Osteoblast (primary cell): ENCODE measurements around the gene NIPSNAP3A. TPM values are rescaled to one million over a fixed set of nuclear protein-coding genes. Genes with fewer than 3 reads are reported as not detected.
A peak's percentile ranks its signal among the peaks of the same experiment; 100 is the strongest.

Experiments used
- DNase-seq: peaks from one replicate; pipeline ENCODE4 v3.0.0; 2011; ENCODE audit warnings: low spot score, mixed read lengths; ENCODE audit not compliant: insufficient read length; ENCODE audit errors: missing footprints
- H2AFZ ChIP-seq: 2 replicates; pipeline ENCODE4 v1.6.0; 2011; ENCODE audit warnings: mild to moderate bottlenecking, low read length
- H3K27ac ChIP-seq: 2 replicates; pipeline ENCODE4 v1.5.1; 2011; ENCODE audit warnings: mild to moderate bottlenecking, low read depth, low read length, moderate library complexity
- H3K27me3 ChIP-seq: 2 replicates; pipeline ENCODE4 v1.6.0; 2012; ENCODE audit warnings: mild to moderate bottlenecking, control low read depth, inconsistent platforms, low read length, moderate library complexity; ENCODE audit not compliant: insufficient read depth
- H3K36me3 ChIP-seq: 2 replicates; pipeline ENCODE4 v1.5.1; 2011; ENCODE audit warnings: mild to moderate bottlenecking, low read length, control low read depth, moderate library complexity; ENCODE audit not compliant: insufficient read depth
- H3K4me1 ChIP-seq: 2 replicates; pipeline ENCODE4 v1.5.1; 2011; ENCODE audit warnings: mild to moderate bottlenecking, low read length, control low read depth, moderate library complexity; ENCODE audit not compliant: insufficient read depth
- H3K4me2 ChIP-seq: 2 replicates; pipeline ENCODE4 v1.6.0; 2011; ENCODE audit warnings: mild to moderate bottlenecking, low read length; ENCODE audit not compliant: insufficient read depth
- H3K4me3 ChIP-seq: fragments of 200-600 bp; sonication (generic); 3 replicates; pipeline ENCODE4 v1.5.1; 2012; ENCODE audit warnings: mild to moderate bottlenecking, low read length, inconsistent platforms; ENCODE audit not compliant: insufficient read depth
- H3K79me2 ChIP-seq: 2 replicates; pipeline ENCODE4 v1.6.0; 2012; ENCODE audit warnings: mild to moderate bottlenecking, low read length, control low read depth, inconsistent platforms; ENCODE audit not compliant: insufficient read depth
- H3K9me3 ChIP-seq: 2 replicates; pipeline ENCODE4 v1.5.1; 2011; ENCODE audit warnings: low read depth, low read length, control low read depth
- H4K20me1 ChIP-seq: 2 replicates; pipeline ENCODE4 v1.6.0; 2012; ENCODE audit warnings: mild to moderate bottlenecking, low read length, control low read depth; ENCODE audit not compliant: insufficient read depth
- total RNA-seq: library from RNA; depleted of rRNA; stranded (reverse); fragments of >200 nt; gene quantifications from 2 replicates; pipeline ENCODE4 v1.2.3, GENCODE V29; 2012
- TF ChIP-seq, protein P1 (sequence below): IDR thresholded peaks from 2 replicates; pipeline ENCODE4 v1.5.1; 2011; ENCODE audit warnings: mild to moderate bottlenecking, low read depth, low read length, moderate library complexity; ENCODE audit errors: extremely low read depth

NIPSNAP3A gene
- total RNA-seq, 1 donor = 42.7 TPM

DNA sequence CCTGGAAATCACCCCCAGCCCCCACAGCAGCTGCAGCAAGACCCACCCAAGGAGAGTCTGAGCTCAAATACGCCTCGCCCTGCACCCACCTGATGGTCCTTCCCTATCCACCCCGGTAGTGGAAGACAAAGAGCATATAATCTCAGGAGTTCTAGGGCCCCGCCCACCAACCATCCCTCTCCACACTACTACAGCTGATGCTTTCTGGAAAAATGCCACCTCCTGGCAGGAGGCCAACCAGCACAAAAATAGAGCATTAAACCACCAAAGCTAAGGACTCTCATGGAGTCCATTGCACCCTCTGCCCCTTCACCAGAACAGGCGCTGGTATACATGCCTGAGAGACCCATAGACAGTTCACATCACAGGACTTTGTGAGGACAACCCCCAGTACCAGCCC is 22.5 kb upstream of the NIPSNAP3A start:
- no peak overlapping the region for H3K4me3 ChIP-seq
- no peaks in the 10 kb centered on the region for H3K4me1 ChIP-seq
- DNase-seq = no peak
- H3K27ac ChIP-seq = no peak overlapping the region
- no peaks in the 10 kb centered on the region for H3K79me2 ChIP-seq
- TF ChIP-seq, protein P1, sequence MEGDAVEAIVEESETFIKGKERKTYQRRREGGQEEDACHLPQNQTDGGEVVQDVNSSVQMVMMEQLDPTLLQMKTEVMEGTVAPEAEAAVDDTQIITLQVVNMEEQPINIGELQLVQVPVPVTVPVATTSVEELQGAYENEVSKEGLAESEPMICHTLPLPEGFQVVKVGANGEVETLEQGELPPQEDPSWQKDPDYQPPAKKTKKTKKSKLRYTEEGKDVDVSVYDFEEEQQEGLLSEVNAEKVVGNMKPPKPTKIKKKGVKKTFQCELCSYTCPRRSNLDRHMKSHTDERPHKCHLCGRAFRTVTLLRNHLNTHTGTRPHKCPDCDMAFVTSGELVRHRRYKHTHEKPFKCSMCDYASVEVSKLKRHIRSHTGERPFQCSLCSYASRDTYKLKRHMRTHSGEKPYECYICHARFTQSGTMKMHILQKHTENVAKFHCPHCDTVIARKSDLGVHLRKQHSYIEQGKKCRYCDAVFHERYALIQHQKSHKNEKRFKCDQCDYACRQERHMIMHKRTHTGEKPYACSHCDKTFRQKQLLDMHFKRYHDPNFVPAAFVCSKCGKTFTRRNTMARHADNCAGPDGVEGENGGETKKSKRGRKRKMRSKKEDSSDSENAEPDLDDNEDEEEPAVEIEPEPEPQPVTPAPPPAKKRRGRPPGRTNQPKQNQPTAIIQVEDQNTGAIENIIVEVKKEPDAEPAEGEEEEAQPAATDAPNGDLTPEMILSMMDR = no peak
- H2AFZ ChIP-seq = no peak overlapping the region
- H4K20me1 ChIP-seq = no peaks in the 10 kb centered on the region
- H3K4me2 ChIP-seq = no peak overlapping the region
- no peaks in the 10 kb centered on the region for H3K27me3 ChIP-seq
- no peaks in the 10 kb centered on the region for H3K9me3 ChIP-seq
- no peaks in the 10 kb centered on the region for H3K36me3 ChIP-seq

DNA sequence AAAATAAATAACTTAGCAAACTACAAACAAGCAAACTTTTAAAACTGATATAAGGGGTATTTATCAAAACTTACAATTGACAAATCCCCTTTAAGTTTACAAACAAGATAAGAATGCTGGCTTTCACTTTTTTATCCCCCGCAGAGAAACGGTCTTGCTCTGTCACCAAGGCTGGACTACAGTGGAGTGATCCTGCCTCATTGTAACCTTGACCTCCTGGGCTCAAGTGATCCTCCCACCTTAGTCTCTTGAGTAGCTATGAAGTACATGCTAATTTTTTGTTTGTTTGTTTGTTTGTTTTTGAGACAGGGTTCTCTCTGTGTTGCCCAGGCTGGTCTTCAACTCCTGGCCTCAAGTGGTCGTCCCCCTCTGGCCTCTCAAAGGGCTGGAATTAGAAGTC is 9.0 kb upstream of the NIPSNAP3A start:
- H4K20me1 ChIP-seq = no peaks in the 10 kb centered on the region
- DNase-seq = no peak
- H3K27ac ChIP-seq = no peak overlapping the region
- H3K79me2 ChIP-seq = no peaks in the 10 kb centered on the region
- no peaks in the 10 kb centered on the region for H3K27me3 ChIP-seq
- peaks cover 6% of the 10 kb centered on the region for H3K4me1 ChIP-seq
- no peak overlapping the region for H3K4me3 ChIP-seq
- no peak overlapping the region for H2AFZ ChIP-seq
- no peak overlapping the region for H3K4me2 ChIP-seq
- TF ChIP-seq, protein P1 = no peak
- no peaks in the 10 kb centered on the region for H3K36me3 ChIP-seq
- H3K9me3 ChIP-seq = no peaks in the 10 kb centered on the region

DNA sequence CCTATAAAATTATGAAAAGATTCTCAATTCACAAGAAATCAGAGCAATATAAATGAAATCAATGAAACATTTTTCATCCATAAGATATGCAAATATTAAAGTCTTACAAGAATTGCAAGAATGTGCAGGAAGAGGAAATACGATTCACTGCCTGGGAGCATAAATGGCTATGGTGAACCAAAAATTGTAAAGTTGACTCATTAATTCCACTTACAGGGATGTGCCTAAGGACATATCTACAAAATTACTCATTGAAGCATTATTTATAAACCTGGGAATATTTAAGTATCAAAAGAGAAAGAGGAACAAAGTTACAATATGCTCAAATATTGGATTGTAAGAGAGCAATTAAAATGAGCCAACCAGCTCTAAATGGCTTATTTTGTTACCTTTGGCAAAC is 6.9 kb upstream of the NIPSNAP3A start:
- no peak for DNase-seq
- H3K36me3 ChIP-seq = no peaks in the 10 kb centered on the region
- H3K4me3 ChIP-seq = no peak overlapping the region
- TF ChIP-seq, protein P1 = no peak
- H3K27me3 ChIP-seq = no peaks in the 10 kb centered on the region
- peak overlapping the region; percentile 52 for H3K4me2 ChIP-seq
- H3K4me1 ChIP-seq = peaks cover 6% of the 10 kb centered on the region
- no peaks in the 10 kb centered on the region for H4K20me1 ChIP-seq
- H3K27ac ChIP-seq = no peak overlapping the region
- H2AFZ ChIP-seq = peak overlapping the region; percentile 62
- no peaks in the 10 kb centered on the region for H3K79me2 ChIP-seq
- H3K9me3 ChIP-seq = no peaks in the 10 kb centered on the region

DNA sequence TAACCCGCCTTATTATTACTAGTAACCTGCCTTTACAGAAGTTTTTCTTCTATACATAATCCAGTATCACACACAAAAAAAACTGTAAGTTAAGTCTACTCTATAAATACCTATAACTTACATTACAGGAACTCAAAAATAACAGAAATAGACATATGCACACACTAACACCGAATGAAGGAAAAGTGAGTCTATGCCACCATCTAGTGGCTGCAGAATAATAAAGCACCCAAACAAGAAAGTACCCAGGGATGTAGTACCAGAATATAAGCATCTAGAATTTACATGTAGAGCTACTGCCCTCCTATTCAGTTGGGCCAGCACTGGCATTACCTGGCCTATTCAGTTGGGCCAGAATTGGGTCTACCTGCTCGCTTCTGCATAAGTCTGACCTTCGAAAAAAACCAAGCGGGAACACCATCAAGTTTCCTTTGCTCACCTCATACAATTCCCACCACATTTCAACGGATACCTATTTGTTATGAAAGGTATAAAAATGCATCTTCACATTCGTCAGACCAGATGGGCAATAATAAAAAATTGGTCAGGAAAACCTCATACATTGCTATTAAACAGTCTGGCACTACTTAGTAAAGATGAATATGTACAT is 4.0 kb upstream of the NIPSNAP3A start:
- H2AFZ ChIP-seq = no peak overlapping the region
- H3K79me2 ChIP-seq = peaks cover 5% of the 10 kb centered on the region
- no peak overlapping the region for H3K27ac ChIP-seq
- no peaks in the 10 kb centered on the region for H4K20me1 ChIP-seq
- H3K4me3 ChIP-seq = no peak overlapping the region
- H3K4me2 ChIP-seq = no peak overlapping the region
- H3K36me3 ChIP-seq = no peaks in the 10 kb centered on the region
- DNase-seq = no peak
- peaks cover 12% of the 10 kb centered on the region for H3K4me1 ChIP-seq
- TF ChIP-seq, protein P1 = peak; percentile 70
- no peaks in the 10 kb centered on the region for H3K27me3 ChIP-seq
- H3K9me3 ChIP-seq = no peaks in the 10 kb centered on the region
